IMR-90 (cell line): ENCODE measurements around the gene EHD4.

Experiments
- CEBPB ChIP-seq: IDR thresholded peaks from 2 replicates; pipeline ENCODE4 v1.6.1; 2012; ENCODE audit warnings: low read depth, low read length, improper control_type of control experiment
- CHD1 ChIP-seq: IDR thresholded peaks from 2 replicates; pipeline ENCODE4 v1.6.1; 2012; ENCODE audit warnings: low read depth, low read length, improper control_type of control experiment
- CTCF ChIP-seq: conservative IDR thresholded peaks from 2 replicates; pipeline ENCODE4 v1.5.1; 2012; ENCODE audit warnings: mild to moderate bottlenecking, low read depth, low read length, improper control_type of control experiment
- MAZ ChIP-seq: IDR thresholded peaks from 2 replicates; pipeline ENCODE4 v1.6.1; 2012; ENCODE audit warnings: low read depth, mild to moderate bottlenecking, low read length, improper control_type of control experiment, moderate library complexity, borderline replicate concordance
- MXI1 ChIP-seq: IDR thresholded peaks from 2 replicates; pipeline ENCODE4 v1.6.1; 2012; ENCODE audit warnings: low read depth, mild to moderate bottlenecking, low read length, moderate library complexity, borderline replicate concordance
- POLR2A ChIP-seq: IDR thresholded peaks from 2 replicates; pipeline ENCODE4 v1.6.1; 2012; ENCODE audit warnings: mild to moderate bottlenecking, low read depth, low read length
- RAD21 ChIP-seq: IDR thresholded peaks from 2 replicates; pipeline ENCODE4 v1.6.1; 2012; ENCODE audit warnings: low read length, improper control_type of control experiment
- USF2 ChIP-seq: fragments of 150-350 bp; IDR thresholded peaks from 2 replicates; pipeline ENCODE4 v1.6.1; 2017; ENCODE audit warnings: mild to moderate bottlenecking, antibody characterized with exemption, low read length, low read depth

- TF ChIP-seq CTCF (no peak), POLR2A (no peak), MXI1 (no peak), RAD21 (no peak), MAZ (no peak), CEBPB (no peak), CHD1 (no peak), USF2 (no peak)
These were observed 40.3 kb downstream of the EHD4 start for GRCh38 chr15:41932101-41932500.
